Kidney glomerular epithelial cell (primary cell): Measurements from ENCODE around the gene CSRP1.
"Not testable (repeated sequence)": the region's sequence is repeated elsewhere in the genome, so short reads cannot be mapped to it uniquely, and the experiment has no call there.

Source experiments
- DNase-seq: peaks from one replicate; lab custom pipeline; 2025; lab: John Stamatoyannopoulos, UW

The CSRP1 gene

GRCh38 chr1:201506557-201507359 is at the start of gene CSRP1:
Gene CSRP1, minus strand, starts transcription at chr1:201507123. Its CDS starts 10,820 bp downstream, at chr1:201496303.
- DNase-seq: peak; percentile 72

DNA sequence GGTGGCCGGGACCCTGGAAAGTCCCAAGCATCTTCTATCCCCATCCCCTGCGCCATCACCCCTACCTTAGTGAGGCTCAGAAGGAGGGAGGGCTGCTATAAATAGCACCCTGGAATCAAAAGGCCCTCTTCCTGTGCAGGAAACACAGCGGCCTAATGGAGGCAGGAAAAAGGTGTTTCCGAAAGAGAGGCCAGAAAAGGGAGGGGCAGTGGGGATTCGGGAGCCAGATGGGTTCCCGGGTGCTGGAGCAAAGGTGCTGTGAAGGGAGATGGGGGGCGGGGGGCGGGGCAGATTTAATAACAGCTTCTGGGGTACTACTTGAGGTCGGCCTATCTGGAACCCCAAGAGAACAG is 48.6 kb upstream of the CSRP1 start:
- no peak for DNase-seq

DNA sequence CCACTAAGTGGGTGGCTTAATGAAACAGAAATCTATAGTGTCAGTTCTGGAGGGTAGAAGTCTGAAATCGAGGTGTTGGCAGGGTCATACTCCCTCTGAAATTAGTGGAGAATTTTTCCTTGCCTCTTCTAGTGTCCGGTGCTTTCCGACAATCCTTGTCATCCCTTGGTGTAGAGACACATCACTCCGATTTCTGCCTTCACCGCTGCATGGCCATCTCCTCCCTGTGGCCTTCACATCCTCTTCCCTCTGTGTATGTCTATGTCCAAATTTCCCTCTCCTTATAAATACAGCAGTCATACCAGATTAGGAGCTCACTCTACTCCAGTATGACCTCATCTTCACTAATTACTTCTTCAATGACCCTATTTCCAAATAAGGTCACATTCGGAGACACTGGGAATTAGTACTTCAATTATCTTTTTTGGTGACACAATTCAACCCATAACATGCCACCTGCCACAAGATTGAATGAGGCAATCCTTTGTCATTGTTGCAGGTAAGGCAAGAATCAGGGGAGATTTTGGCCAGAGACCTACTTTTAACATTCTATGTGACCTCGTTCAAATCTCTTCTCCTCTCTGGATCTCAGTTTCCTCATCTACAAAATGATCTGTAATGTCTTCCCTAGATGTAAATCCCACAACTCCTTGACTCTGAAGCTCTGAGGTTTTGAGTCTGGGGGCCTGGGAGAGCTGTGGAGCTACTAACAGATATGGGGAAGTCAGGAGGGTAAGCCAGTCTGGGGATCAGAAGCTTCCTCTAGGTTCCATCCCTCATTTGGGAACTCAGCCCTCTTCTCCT is 48.1 kb upstream of the CSRP1 start:
- DNase-seq: no peak

DNA sequence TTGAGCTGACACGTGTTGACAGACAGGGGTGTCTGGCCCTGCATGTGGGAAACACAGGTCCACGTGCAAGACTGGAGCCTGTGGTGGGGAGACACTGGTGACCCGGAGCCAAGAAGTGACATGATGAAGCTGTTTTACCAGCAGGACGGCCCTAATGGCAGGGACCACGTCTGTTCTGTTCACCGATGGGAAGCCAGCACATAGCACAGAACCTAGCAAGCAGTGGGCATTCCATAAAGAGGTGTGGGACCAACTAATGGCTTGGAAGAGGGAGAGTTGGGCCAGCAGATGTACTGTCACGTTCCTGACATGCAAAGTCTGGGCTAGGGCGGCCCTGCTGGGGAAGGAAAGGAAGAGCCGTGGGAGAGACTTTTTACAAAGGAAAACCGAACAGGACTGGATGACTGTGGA is 47.3 kb upstream of the CSRP1 start:
- no peak for DNase-seq

DNA sequence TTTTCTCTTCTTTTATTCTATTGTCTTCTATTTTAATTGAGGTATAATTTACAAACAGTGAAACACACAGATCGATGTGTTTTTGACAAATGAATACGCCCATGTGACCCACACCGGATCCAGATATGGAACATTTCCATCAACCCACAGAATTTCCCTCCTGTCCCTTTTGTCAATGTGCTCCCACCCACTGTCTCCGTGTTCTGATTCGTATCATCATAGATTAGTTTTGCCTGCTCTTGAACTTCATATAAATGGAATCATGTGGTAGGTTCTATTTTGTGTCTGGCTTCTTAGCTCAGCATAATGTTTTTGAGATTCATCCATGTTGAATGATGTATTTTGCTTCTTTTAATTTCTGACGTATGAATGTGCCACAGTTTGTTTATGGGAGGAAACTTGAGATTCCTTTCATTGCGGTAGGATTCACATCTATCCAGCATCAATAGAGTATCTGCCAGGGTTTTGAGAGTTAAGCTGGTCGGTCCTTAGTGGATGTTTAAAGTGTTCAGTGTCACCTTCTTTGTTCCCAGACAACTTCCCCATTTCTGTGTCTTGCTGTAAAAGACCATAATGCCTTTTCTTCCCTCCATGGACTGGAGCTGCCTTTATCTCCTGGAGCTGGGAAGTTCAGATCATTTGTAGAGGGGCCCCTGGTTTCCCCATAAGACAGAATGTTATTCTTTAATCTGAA is 46.7 kb upstream of the CSRP1 start:
- DNase-seq: no peak

GRCh38 chr1:201552941-201553351 is 46.0 kb upstream of the CSRP1 start:
- DNase-seq: peak; percentile 56

- peak; percentile 69 for DNase-seq
Observed at GRCh38 chr1:201551877-201552731, 45.2 kb upstream of the CSRP1 start.

- DNase-seq: no peak
Observed at GRCh38 chr1:201551096-201551495, 44.2 kb upstream of the CSRP1 start.

GRCh38 chr1:201549522-201549921 is 42.6 kb upstream of the CSRP1 start:
- DNase-seq: not testable (repeated sequence)

- DNase-seq: no peak
Observed at GRCh38 chr1:201545851-201546492, 39.0 kb upstream of the CSRP1 start.

GRCh38 chr1:201544710-201545109 is 37.8 kb upstream of the CSRP1 start:
- DNase-seq: no peak

DNA sequence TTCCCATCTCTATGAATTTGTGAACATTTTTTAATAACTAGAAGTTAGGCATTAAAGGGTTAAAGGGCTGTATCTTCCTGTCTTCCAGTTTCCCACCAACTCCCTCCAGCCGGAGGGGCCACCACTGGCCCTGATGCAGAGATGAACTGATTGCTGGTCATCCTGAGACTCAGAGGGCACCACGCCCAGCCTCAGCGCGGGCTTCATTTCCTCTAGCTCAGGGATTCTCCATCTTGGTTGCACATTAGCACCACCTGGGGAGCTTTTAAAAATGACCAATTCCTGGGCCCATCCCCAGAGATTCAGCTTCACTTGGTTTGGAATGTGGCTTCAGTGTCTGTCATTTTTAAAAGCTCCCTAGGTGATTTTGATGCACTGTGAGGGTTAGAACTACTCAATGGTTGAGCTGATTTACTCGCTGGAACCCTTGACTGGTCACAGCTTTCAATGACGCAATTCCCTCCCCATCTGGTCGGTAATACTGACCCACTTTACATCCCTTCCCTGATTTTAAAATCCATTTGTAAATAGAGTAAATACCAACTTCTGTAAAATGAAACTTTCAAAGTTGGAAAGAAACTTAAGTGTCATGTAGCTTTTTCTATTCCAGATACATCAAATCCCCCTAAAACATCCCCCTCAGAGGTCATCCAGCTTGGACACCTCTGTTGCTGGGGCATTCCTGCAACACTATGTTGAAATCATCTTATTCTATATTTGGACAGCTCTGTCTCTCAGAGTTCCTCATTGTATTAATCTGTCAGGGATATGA is 37.1 kb upstream of the CSRP1 start:
- no peak for DNase-seq

- DNase-seq: no peak
Observed at GRCh38 chr1:201542309-201543035, 35.5 kb upstream of the CSRP1 start.

DNA sequence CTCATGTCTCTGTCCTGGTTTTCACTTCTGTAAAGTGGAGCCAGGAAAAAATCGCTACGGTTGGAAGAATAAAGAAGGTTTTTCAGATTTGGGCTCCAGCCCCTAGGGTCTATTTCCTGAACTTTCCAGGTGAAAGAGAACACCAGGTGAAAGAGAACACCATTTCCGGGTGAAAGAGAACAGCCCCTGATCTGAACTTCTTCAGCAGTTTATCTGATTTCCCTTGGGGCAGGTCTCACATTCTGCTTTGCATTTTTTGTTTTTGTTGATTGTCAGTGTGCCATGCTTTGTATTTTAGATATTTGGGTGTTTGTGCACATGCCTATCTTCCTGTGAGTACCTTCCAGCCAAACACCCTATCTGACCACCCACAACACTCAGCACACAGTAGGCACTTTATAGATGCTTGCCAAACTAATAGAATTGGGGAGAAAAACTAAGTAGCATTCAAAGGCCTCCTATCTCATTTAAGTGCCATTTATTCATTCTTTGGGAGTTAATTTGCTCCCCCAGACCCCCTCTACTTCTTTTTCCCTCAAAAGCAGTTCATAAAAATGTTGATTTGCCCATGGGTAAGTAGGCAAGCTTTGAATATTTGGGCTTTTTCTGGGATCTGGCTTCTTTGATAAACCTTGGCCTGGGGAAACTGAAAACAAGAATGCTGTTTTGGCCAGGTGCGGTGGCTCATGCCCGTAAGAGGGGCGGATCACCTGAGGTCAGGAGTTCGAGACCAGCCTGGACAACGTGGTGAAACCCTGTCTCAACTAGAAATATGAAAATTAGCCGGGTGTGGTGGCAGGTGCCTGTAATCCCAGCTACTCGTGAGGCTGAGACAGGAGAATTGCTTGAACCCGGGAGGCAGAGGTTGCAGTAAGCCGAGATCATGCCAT is 34.2 kb upstream of the CSRP1 start:
- DNase-seq: no peak

DNA sequence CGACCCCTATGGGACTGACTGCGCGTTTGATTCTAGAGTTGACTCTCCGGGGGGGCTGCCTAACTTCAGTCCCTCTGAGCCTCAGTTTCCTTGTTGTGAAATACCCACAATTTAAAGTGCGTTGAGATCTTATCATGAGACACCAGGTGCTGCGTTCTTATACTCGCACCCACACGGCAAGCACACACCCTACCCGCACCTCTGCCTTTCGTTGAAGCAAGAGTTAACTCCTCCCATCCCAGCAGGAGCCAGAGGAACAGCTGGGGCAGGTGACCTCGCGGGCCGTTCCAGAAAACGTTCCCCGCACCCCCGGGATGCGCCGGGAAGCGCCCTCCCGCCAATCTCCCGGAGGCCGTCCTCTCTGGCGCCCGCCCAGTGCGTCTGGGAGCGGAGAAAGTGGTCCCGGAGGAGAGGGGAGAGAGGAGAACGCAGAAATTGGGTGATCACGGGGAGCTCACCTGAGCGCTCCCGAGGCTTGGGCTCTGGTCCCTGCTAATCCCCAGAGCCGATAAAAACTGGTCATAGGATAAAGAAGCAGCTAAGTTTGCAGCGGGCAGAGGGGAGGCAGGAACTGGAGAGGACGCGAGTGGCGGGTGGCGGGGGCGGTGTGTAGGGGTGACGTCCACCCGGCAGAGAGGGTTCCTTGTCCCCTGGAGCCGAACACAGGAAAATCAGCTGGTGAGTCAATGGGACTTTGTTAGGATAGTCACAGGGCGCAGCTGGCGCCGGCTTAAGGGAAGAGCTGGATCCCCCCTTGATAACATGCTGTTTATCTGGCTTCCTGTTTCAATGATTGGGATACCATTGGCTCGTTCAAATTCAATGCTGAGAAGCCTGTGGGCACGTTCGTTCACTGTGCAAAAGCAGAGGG is 32.9 kb upstream of the CSRP1 start:
- peak; percentile 28 for DNase-seq

- DNase-seq: peak; percentile 52
Observed at GRCh38 chr1:201538612-201539551, 32.0 kb upstream of the CSRP1 start, which contains the start of gene NAV1. Gene NAV1, plus strand, starts transcription at chr1:201539127. Its CDS starts 83,758 bp downstream, at chr1:201622885.
